ENCODE measurements around the gene DLG2. TPM values are rescaled to one million over a fixed set of nuclear protein-coding genes. Genes with fewer than 3 reads are reported as not detected.

DLG2 gene
- total RNA-seq, 2 experiments from 2014 or later = 6.9 to 8.2 TPM

- no peak for TF ChIP-seq CTCF (conservative IDR thresholded peaks at IDR 0.05; ENCODE audit: low read length)
- TF ChIP-seq EZH2phosphoT487 (IDR thresholded peaks at IDR 0.05; ENCODE audit: borderline replicate concordance, low read depth, low read length) = no peak
- H3K4me2 ChIP-seq (ENCODE audit: low read length) = no peak overlapping the region
- POLR2A ChIA-PET = no interaction called here
- no peak overlapping the region for H3K27ac ChIP-seq (ENCODE audit: low read depth, low read length, poor library complexity, severe bottlenecking)
- no peaks in the 10 kb centered on the region for H3K9me2 ChIP-seq (ENCODE audit: insufficient read depth, low read length)
- H4K20me1 ChIP-seq (ENCODE audit: insufficient read depth, low read length) = no peaks in the 10 kb centered on the region
- no peaks in the 10 kb centered on the region for H3K79me2 ChIP-seq (ENCODE audit: insufficient read depth, low read depth, low read length)
- H3K9me3 ChIP-seq (ENCODE audit: low read length) = no peaks in the 10 kb centered on the region
- no TSS peak for BruUV-seq (replicated peaks)
- intact Hi-C loops (cut with micrococcal nuclease; ENCODE audit: unreplicated experiment) = no loop called here
- CTCF ChIA-PET (ENCODE audit: unreplicated experiment) = no interaction called here
- H3K4me1 ChIP-seq (ENCODE audit: insufficient read depth, low read length, poor library complexity, severe bottlenecking) = no peaks in the 10 kb centered on the region
- H3K4me3 ChIP-seq (ENCODE audit: low read depth, low read length, poor library complexity, severe bottlenecking) = no peak overlapping the region
- H3K36me3 ChIP-seq (ENCODE audit: insufficient read depth, low read length) = no peaks in the 10 kb centered on the region
- no peak for DNase-seq (ENCODE audit: low spot score)
- H2AFZ ChIP-seq (ENCODE audit: low read length) = no peak overlapping the region
Observed at GRCh38 chr11:83764643-83765042, 1862.5 kb downstream of the DLG2 start.

- no peaks in the 10 kb centered on the region for H3K9me2 ChIP-seq (ENCODE audit: insufficient read depth, low read length)
- CTCF ChIA-PET (ENCODE audit: unreplicated experiment) = no interaction called here
- no peaks in the 10 kb centered on the region for H3K79me2 ChIP-seq (ENCODE audit: insufficient read depth, low read depth, low read length)
- H3K4me1 ChIP-seq (ENCODE audit: insufficient read depth, low read length, poor library complexity, severe bottlenecking) = no peaks in the 10 kb centered on the region
- intact Hi-C loops (cut with micrococcal nuclease; ENCODE audit: unreplicated experiment) = no loop called here
- H3K9me3 ChIP-seq (ENCODE audit: low read length) = no peaks in the 10 kb centered on the region
- no peak overlapping the region for H3K4me2 ChIP-seq (ENCODE audit: low read length)
- POLR2A ChIA-PET = no interaction called here
- TF ChIP-seq EZH2phosphoT487 (IDR thresholded peaks at IDR 0.05; ENCODE audit: borderline replicate concordance, low read depth, low read length) = no peak
- TF ChIP-seq CTCF (conservative IDR thresholded peaks at IDR 0.05; ENCODE audit: low read length) = no peak
- no peak overlapping the region for H3K27ac ChIP-seq (ENCODE audit: low read depth, low read length, poor library complexity, severe bottlenecking)
- no TSS peak for BruUV-seq (replicated peaks)
- no peak for DNase-seq (ENCODE audit: low spot score)
- H3K4me3 ChIP-seq (ENCODE audit: low read depth, low read length, poor library complexity, severe bottlenecking) = no peak overlapping the region
- no peak overlapping the region for H2AFZ ChIP-seq (ENCODE audit: low read length)
- H4K20me1 ChIP-seq (ENCODE audit: insufficient read depth, low read length) = no peaks in the 10 kb centered on the region
- H3K36me3 ChIP-seq (ENCODE audit: insufficient read depth, low read length) = no peaks in the 10 kb centered on the region
Observed at GRCh38 chr11:83760932-83761331, 1866.2 kb downstream of the DLG2 start.

- CTCF ChIA-PET (ENCODE audit: unreplicated experiment) = no interaction called here
- BruUV-seq (replicated peaks) = no TSS peak
- H3K36me3 ChIP-seq (ENCODE audit: insufficient read depth, low read length) = no peaks in the 10 kb centered on the region
- no peak overlapping the region for H3K4me3 ChIP-seq (ENCODE audit: low read depth, low read length, poor library complexity, severe bottlenecking)
- intact Hi-C loops (cut with micrococcal nuclease; ENCODE audit: unreplicated experiment) = no loop called here
- no peak for DNase-seq (ENCODE audit: low spot score)
- POLR2A ChIA-PET = interaction anchor here (0.6 kb wide), 1 partner anchor 95 kb away, joined by 3 read pairs; no protein-coding TSS in a partner anchor
- H3K27ac ChIP-seq (ENCODE audit: low read depth, low read length, poor library complexity, severe bottlenecking) = no peak overlapping the region
- no peaks in the 10 kb centered on the region for H3K4me1 ChIP-seq (ENCODE audit: insufficient read depth, low read length, poor library complexity, severe bottlenecking)
- H3K9me2 ChIP-seq (ENCODE audit: insufficient read depth, low read length) = no peaks in the 10 kb centered on the region
- H3K79me2 ChIP-seq (ENCODE audit: insufficient read depth, low read depth, low read length) = no peaks in the 10 kb centered on the region
- TF ChIP-seq EZH2phosphoT487 (IDR thresholded peaks at IDR 0.05; ENCODE audit: borderline replicate concordance, low read depth, low read length) = no peak
- TF ChIP-seq CTCF (conservative IDR thresholded peaks at IDR 0.05; ENCODE audit: low read length) = no peak
- no peak overlapping the region for H2AFZ ChIP-seq (ENCODE audit: low read length)
- H4K20me1 ChIP-seq (ENCODE audit: insufficient read depth, low read length) = no peaks in the 10 kb centered on the region
- no peak overlapping the region for H3K4me2 ChIP-seq (ENCODE audit: low read length)
- no peaks in the 10 kb centered on the region for H3K9me3 ChIP-seq (ENCODE audit: low read length)
Observed at GRCh38 chr11:83759148-83759547, 1868.0 kb downstream of the DLG2 start.
